ENCODE measurements around the gene RALA. TPM values are rescaled to one million over a fixed set of nuclear protein-coding genes. Genes with fewer than 3 reads are reported as not detected.

Gene RALA
- total and polyA plus RNA-seq, 10 of the 15 experiments (the other 5 are each of a cell fraction or from before 2014, with no cell fraction given) = 7.5 to 53.3 (median 23.1) TPM

DNA sequence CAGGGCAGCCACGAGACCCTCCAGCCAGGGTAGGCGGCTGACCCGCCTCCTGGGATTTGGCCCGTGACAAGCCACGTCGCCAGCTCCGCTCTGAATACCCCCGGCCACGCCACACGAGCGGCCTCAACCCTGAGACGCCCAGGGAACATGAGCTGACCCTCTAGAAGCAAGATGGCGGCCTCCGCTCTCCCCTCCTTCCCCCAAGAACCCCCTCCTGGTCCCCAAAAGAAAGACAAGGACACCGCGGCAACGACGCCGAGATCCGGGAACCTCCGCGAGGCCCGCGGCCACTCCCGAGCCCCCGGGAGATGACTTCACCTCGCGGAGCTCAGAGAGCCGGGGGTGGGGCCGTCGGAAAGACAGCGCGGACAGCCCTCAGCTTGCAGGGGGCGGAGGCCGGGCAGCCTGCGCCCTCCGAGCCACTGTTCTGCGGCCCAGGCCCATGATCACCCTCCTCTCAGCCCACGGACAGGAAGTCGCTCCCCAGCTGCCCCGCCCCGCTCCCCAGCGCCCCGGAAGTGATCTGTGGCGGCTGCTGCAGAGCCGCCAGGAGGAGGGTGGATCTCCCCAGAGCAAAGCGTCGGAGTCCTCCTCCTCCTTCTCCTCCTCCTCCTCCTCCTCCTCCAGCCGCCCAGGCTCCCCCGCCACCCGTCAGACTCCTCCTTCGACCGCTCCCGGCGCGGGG lies at the start of gene RALA (continued):
- peak; percentile 100 for TF ChIP-seq NFXL1 (IDR thresholded peaks at IDR 0.05; ENCODE audit: borderline replicate concordance)
- no peak for TF ChIP-seq BCLAF1 (IDR thresholded peaks at IDR 0.05)
- TF ChIP-seq RELA (IDR thresholded peaks at IDR 0.05; ENCODE audit: borderline replicate concordance, partially characterized antibody) = no peak
- TF ChIP-seq RAD21 (IDR thresholded peaks at IDR 0.05; ENCODE audit: insufficient read depth, low read depth, low read length) = no peak
- no peak for TF ChIP-seq SUZ12 (IDR thresholded peaks at IDR 0.05; ENCODE audit: unreplicated experiment)
- TF ChIP-seq CEBPZ (IDR thresholded peaks at IDR 0.05; ENCODE audit: low read depth, low read length) = no peak
- TF ChIP-seq CTCF (IDR thresholded peaks at IDR 0.05 in 2 of 3, conservative IDR thresholded peaks at IDR 0.05 in 1 of 3; ENCODE audit: control insufficient read depth in 2 of 3, extremely low read depth in 1 of 3, insufficient read depth in 1 of 3, low read depth in 3 of 3, low read length in 3 of 3) = no peak
- TF ChIP-seq STAT3 (IDR thresholded peaks at IDR 0.05; ENCODE audit: low read depth, low read length) = no peak
- TF ChIP-seq MYC (IDR thresholded peaks at IDR 0.05; ENCODE audit: insufficient read depth, insufficient read length, insufficient replicate concordance, low read length, severe bottlenecking) = no peak
- TF ChIP-seq MEF2B (IDR thresholded peaks at IDR 0.05; ENCODE audit: partially characterized antibody, poor library complexity, severe bottlenecking) = peak; percentile 81
- TF ChIP-seq KAT2A (conservative IDR thresholded peaks at IDR 0.05; ENCODE audit: control insufficient read depth, low read depth, low read length) = no peak
- no peak for TF ChIP-seq GATAD2B (conservative IDR thresholded peaks at IDR 0.05; ENCODE audit: low read depth)
- no peak for TF ChIP-seq DPF2 (IDR thresholded peaks at IDR 0.05)
- TF ChIP-seq TCF12 (IDR thresholded peaks at IDR 0.05; ENCODE audit: low read depth, low read length) = 0 out of 2 replicates have a peak, but pooled peaks have one; percentile 56
- no peak; a peak in 1 of 4 replicates for TF ChIP-seq SRF (IDR thresholded peaks at IDR 0.05; ENCODE audit: low read depth in 2 of 2, low read length in 2 of 2)
- TF ChIP-seq FOXM1 (IDR thresholded peaks at IDR 0.05; ENCODE audit: low read depth, low read length) = no peak
- TF ChIP-seq PAX5 (IDR thresholded peaks at IDR 0.05; ENCODE audit: borderline replicate concordance, low read depth, low read length) = no peak
- TF ChIP-seq SMC3 (IDR thresholded peaks at IDR 0.05; ENCODE audit: borderline replicate concordance, low read length) = no peak
- peak; percentile 43; the same call in 1 of the 2 replicates for TF ChIP-seq RUNX3 (IDR thresholded peaks at IDR 0.05; ENCODE audit: low read length)
- TF ChIP-seq EZH2 (IDR thresholded peaks at IDR 0.05; ENCODE audit: borderline replicate concordance, control insufficient read depth, low read depth, low read length) = no peak
- peak; percentile 89 for TF ChIP-seq PML (IDR thresholded peaks at IDR 0.05; ENCODE audit: low read length)
- no peak for TF ChIP-seq IRF4 (IDR thresholded peaks at IDR 0.05; ENCODE audit: low read depth, low read length)
- no peak for TF ChIP-seq SMARCA5 (IDR thresholded peaks at IDR 0.05)
